Neutrophil (primary cell): ENCODE measurements around the gene LRRC42.

Experiments used
- H3K27ac ChIP-seq: fragments of 200-600 bp; sonication (generic); 2 replicates; pipeline ENCODE4 v1.5.1; 2016; ENCODE audit warnings: mild to moderate bottlenecking, moderate library complexity
- H3K27me3 ChIP-seq: fragments of 200-600 bp; sonication (generic); 2 replicates; pipeline ENCODE4 v1.6.0; 2016; ENCODE audit warnings: mild to moderate bottlenecking
- H3K36me3 ChIP-seq: fragments of 200-600 bp; sonication (generic); 2 replicates; pipeline ENCODE4 v1.5.1; 2017
- H3K4me1 ChIP-seq, 2 experiments: fragments of 200-600 bp in 1 of 2; sonication (generic) in 1 of 2; 1 replicate in 1 of 2; 2 replicates in 1 of 2; pipeline versions ENCODE4 v1.5.1 to v1.6.1; 2013 to 2016; ENCODE audit warnings: low read depth in 1 of 2, low read length in 1 of 2, mild to moderate bottlenecking in 1 of 2, moderate library complexity in 1 of 2; ENCODE audit not compliant: control insufficient read depth in 1 of 2, insufficient read depth in 1 of 2
- H3K4me3 ChIP-seq, 2 experiments: fragments of 200-600 bp in 1 of 2; sonication (generic) in 1 of 2; 1 replicate in 1 of 2; 2 replicates in 1 of 2; pipeline ENCODE4 v1.5.1; 2013 to 2016; ENCODE audit warnings: low read depth in 1 of 2, low read length in 1 of 2, mild to moderate bottlenecking in 1 of 2, moderate library complexity in 1 of 2
- H3K9me3 ChIP-seq: fragments of 200-600 bp; sonication (generic); 2 replicates; pipeline ENCODE4 v1.5.1; 2016
- TF ChIP-seq, protein P1 (sequence below): fragments of 200-600 bp; sonication (generic); IDR thresholded peaks from 2 replicates; pipeline ENCODE4 v1.5.1; 2016; ENCODE audit warnings: antibody characterized with exemption

The LRRC42 gene

DNA sequence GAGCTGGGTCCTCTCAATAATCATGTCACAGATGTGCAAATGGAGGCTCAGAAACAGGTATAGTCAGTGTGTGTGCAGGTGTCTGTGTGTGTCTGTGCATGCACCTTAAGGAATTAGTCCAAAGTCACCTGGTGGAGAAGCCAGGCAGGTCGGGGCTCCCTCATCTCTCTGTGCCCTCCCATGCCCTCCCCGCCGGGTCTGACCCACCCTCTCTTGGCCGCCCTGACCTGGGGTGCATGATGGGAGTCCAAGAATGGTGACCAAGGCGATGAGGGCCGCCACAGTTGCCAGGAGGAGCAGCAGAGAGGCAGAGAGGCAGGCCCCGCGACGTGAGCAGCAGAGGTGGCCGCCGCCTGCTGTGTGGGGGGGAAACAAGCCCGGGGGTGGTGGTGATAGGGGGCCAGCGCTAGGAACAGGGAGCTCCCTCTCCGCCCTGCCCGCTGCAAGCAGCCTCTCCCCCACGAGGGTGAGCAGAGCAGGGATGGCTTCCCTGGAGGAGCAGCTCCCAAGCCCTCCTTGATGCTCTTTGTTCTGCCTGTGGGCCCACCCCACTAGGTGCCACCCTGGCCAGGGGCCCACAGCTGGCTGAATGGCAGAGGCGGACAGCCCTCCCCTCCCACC, 68.0 kb downstream of the LRRC42 start:
- Histone ChIP-seq H3K9me3 (no peaks in the 10 kb centered on the region), H3K4me3 (no peak overlapping the region), H3K27me3 (no peaks in the 10 kb centered on the region), H3K36me3 (no peaks in the 10 kb centered on the region), H3K27ac (no peak overlapping the region), H3K4me1 (no peaks in the 10 kb centered on the region)
- TF ChIP-seq, protein P1, sequence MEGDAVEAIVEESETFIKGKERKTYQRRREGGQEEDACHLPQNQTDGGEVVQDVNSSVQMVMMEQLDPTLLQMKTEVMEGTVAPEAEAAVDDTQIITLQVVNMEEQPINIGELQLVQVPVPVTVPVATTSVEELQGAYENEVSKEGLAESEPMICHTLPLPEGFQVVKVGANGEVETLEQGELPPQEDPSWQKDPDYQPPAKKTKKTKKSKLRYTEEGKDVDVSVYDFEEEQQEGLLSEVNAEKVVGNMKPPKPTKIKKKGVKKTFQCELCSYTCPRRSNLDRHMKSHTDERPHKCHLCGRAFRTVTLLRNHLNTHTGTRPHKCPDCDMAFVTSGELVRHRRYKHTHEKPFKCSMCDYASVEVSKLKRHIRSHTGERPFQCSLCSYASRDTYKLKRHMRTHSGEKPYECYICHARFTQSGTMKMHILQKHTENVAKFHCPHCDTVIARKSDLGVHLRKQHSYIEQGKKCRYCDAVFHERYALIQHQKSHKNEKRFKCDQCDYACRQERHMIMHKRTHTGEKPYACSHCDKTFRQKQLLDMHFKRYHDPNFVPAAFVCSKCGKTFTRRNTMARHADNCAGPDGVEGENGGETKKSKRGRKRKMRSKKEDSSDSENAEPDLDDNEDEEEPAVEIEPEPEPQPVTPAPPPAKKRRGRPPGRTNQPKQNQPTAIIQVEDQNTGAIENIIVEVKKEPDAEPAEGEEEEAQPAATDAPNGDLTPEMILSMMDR = no peak

DNA sequence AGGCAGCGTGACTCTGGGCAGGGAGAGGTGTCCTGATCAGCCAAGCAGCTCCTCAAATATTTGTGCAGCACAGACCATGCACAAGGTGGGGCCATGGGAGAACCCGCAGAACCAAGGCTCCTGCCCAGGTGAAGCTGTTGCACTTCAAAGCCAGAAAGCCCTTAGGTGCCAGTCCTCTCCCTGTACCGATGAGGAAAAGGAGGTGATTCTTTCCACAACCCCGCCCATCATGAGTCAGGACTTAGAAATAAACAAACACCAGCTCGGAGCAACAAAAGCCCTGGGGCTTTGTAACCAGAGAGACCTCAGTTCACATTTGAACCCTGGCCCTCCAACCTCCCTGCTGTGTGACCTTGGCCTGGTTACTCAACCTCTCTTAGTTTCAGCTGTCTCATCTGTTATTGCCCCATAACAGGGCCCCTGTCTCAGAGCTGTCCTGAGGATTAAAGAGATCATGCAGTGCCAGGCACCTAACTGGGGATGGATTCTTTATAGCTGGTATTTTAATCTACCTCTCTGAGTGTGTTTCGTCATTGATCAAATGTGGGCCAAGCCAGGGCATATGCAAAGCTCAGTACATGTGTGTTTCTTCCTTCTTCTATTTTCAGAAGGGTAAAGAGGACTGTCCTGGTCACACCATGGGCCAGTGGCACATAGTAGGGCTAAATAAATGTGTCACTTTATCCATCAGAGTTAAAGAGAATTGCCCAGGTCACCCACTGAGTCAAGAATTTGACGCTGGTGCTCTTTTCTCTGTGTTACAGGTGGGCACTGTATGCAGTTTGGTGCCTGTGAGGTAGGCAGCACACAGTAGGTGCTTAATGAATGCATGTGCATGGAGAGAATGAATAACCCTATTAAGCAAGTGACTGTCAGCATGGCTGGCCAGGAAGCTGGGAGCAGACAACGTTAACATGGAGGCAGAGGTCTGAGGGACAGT, 70.5 kb downstream of the LRRC42 start:
- TF ChIP-seq, protein P1 = no peak
- no peak overlapping the region for H3K27ac ChIP-seq

More for the DNA sequence above, 70.5 kb downstream of the LRRC42 start:
- Histone ChIP-seq H3K36me3 (no peaks in the 10 kb centered on the region), H3K9me3 (no peaks in the 10 kb centered on the region), H3K4me3 (no peak overlapping the region), H3K27me3 (no peaks in the 10 kb centered on the region), H3K4me1 (no peaks in the 10 kb centered on the region)
